Stimulated activated CD8-positive, alpha-beta memory T cell treated with anti-CD3 and anti-CD28 coated beads, Interleukin-15, amount 100 ng/mL, for 48 hours (primary cell): ENCODE measurements around the gene CDC45.

ENCODE experiments used
- DNase-seq, 2 donors: peaks; one replicate each; pipeline ENCODE4 v3.0.0-alpha.2; 2020; ENCODE audit warnings: low read depth in 2 of 2

Gene CDC45

GRCh38 chr22:19565382-19566278, 85.9 kb downstream of the CDC45 start:
- DNase-seq: no peak

GRCh38 chr22:19566279-19567156, 86.8 kb downstream of the CDC45 start:
- DNase-seq: no peak

- DNase-seq: no peak
Observed at GRCh38 chr22:19567157-19568009, 87.7 kb downstream of the CDC45 start.

- DNase-seq: no peak
Observed at GRCh38 chr22:19568337-19569275, 88.9 kb downstream of the CDC45 start.

- DNase-seq: no peak
Observed at GRCh38 chr22:19569276-19569640, 89.5 kb downstream of the CDC45 start.

GRCh38 chr22:19569976-19570375, 90.3 kb downstream of the CDC45 start:
- no peak for DNase-seq
